ENCODE results near the gene MKRN2. TPM values are rescaled to one million over a fixed set of nuclear protein-coding genes. Genes with fewer than 3 reads are reported as not detected.

Gene MKRN2
- polyA plus RNA-seq, result 41.0 TPM

DNA sequence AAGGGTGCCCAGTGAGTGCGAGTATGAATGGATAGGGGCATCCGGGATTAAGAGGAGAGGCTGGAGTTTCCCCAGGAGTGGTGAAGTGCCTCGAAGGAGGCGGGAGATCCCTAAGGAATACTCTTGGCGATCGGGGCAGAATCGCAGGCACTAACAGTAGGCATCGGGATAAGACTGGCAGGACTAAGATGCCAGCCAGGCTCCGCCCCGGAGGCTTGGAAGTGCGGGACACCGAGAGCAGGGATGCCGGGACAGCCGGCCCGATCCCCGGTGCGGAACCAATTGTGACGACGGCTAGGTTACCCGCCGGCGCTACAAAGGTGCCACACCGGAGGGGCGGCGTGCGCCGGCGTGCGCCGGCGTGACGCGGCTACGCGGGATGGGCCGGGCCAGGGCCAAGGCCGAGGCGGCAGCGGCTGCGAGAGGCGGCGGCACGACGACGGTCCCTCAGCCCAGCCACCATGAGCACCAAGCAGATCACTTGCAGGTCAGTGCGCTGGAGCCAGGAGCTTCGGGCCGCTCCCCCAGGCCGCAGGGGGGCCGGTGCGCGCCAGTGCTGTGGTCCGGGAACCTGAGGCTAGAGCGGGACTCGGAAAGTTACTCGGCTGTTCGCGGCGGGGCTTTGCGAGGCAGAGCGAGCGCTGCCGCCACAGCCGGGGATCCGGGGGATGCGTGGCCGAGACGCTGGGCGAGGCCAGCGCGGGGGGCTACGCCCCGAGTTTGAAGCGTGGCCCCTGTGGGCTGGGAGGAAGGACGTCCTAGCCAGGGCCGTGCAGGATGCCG, at the start of gene MKRN2:
Gene MKRN2, plus strand, starts transcription at position 398 of the 783 bp plus-strand sequence. Its CDS starts 64 bp downstream, at position 462.
- Mint-ChIP-seq H3K36me3 (peaks cover 3% of the 10 kb centered on the region), H3K27me3 (peaks cover 18% of the 10 kb centered on the region), H3K9me3 (peaks cover 0 to 1% (median 0%) of the 10 kb centered on the region in 3 donors), H3K4me1 (peaks cover 29 to 55% (median 49%) of the 10 kb centered on the region in 3 donors), H3K4me3 (peak within 1 kb of the TSS; percentile 93 to 95 (median 94)), H3K27ac (peak within 1 kb of the TSS; percentile 87 to 94 (median 92))

GRCh38 chr3:12507591-12508281, 49.2 kb upstream of the MKRN2 start:
- peaks cover 6% of the 10 kb centered on the region for H3K36me3 Mint-ChIP-seq
- H3K27me3 Mint-ChIP-seq, result no peaks in the 10 kb centered on the region

DNA sequence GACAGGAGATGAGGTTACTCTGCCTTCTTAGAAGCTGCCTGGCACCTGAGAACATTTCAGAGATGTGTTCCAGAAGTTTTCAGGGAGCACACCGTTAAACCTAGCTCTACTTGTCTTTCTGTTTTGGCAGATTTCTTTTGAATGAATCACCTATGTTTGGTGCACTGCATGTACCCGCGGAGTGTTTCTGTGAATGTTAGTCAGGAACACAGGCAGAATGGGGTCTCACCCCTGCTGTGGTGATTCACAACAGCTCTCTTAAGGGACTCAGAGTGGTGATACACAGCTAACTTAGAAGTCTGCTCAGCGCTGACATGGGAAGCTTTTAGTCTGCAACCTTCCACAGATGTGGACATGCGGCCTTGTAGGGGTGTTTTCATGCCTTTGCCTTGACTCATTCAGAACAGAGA, 48.6 kb upstream of the MKRN2 start:
- no peak overlapping the region for H3K4me3 Mint-ChIP-seq
- H3K9me3 Mint-ChIP-seq, result no peaks in the 10 kb centered on the region
- peaks cover 6% of the 10 kb centered on the region for H3K36me3 Mint-ChIP-seq
- H3K27ac Mint-ChIP-seq, result no peak overlapping the region
- no peaks in the 10 kb centered on the region for H3K27me3 Mint-ChIP-seq
- H3K4me1 Mint-ChIP-seq, result peaks cover 0 to 2% (median 0%) of the 10 kb centered on the region in 3 donors

More at GRCh38 chr3:12507591-12508281, 49.2 kb upstream of the MKRN2 start:
- no peak overlapping the region for H3K4me3 Mint-ChIP-seq
- no peaks in the 10 kb centered on the region for H3K9me3 Mint-ChIP-seq
- peaks cover 0 to 2% (median 0%) of the 10 kb centered on the region in 3 donors for H3K4me1 Mint-ChIP-seq
- H3K27ac Mint-ChIP-seq, result no peak overlapping the region

DNA sequence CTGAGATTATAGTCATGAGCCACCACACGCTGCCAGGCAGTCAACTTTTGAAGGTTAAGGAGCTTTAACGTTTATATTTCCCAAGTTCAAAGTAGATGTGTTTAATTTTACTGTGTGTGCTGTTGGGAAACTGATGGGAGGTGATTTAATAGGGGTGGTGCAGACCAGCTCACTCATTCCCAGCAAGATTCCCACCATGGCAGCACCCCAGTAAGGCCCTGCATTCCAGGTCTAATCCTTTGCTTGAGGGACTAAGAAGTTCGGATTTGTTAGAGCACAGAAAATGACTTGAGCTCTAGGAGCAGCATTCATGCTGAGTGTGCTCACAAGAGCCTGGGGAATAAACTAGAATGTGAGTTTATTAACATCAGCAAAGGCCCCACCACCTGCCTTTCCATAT, 47.4 kb upstream of the MKRN2 start:
- no peak overlapping the region for H3K4me3 Mint-ChIP-seq
- peaks cover 6% of the 10 kb centered on the region for H3K36me3 Mint-ChIP-seq
- H3K9me3 Mint-ChIP-seq, result no peaks in the 10 kb centered on the region
- H3K27ac Mint-ChIP-seq, result peak overlapping the region in 1 of 3 donors; percentile 16
- no peaks in the 10 kb centered on the region for H3K27me3 Mint-ChIP-seq
- peaks cover 0 to 2% (median 0%) of the 10 kb centered on the region in 3 donors for H3K4me1 Mint-ChIP-seq

DNA sequence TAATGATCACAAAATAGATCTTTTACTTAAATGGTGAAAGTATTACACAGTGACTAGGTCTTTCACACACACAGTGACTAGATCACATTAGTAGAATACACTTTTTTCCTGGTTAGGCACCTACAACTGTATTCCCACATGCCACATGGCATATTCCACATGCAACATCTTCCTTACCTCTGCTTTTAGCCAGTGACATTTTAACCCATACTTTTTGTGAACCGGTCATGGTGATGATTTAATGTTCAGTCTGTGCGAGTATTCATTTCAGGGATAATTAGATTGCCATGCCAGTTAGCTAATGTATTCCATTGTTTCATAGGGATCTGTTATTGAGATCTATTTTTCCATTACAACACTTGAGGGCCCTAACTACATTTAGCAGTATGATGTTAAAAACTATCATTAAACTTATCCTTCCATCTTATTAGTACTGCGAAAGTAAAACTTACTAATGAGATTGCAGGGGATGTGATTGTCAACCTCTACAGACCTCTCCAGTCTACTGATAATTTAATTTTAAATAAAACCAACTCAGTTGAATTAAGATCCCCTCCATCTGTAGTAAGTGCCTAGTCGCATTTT, 44.3 kb upstream of the MKRN2 start:
- no peak overlapping the region for H3K4me3 Mint-ChIP-seq
- H3K27ac Mint-ChIP-seq, result no peak overlapping the region

DNA sequence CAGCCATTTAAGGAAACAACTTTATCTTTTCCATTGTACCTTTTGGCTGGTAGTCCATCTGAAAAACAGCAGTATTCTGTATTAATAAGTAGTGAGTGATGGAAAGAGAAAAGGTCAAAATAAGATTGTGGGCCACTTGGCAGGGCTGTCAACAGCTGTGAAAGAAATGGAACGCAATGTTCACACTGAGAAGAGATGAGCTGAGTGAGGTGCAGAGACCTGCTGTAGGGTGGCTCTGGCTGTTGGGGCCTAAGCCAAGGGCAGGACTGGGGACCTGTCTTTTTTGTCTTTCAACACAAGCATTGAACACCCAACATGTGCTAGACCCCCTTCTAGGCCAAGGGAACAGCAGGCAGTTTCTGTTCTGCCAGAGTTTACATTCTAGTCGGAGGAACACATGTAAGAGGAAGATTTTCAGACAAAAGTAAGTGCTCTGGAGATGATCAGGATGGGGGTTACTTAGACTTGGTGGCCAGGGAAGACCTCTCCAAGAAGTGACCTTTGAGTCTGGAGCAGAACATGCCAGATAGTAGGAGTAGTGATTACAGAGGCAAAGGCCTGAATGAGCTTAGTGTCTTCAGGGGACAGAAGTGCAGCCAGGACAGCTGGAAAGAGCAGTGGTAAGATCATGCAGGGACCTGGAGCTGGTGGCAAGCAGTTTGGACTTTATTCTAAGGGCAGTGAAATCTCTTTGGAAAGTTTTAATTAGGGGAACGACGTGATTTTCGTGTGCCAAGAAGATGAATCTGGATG, 43.0 kb upstream of the MKRN2 start:
- no peaks in the 10 kb centered on the region for H3K9me3 Mint-ChIP-seq
- H3K36me3 Mint-ChIP-seq, result peaks cover 7% of the 10 kb centered on the region
- no peak overlapping the region for H3K4me3 Mint-ChIP-seq
- no peaks in the 10 kb centered on the region for H3K27me3 Mint-ChIP-seq
- no peaks in the 10 kb centered on the region for H3K4me1 Mint-ChIP-seq
- H3K27ac Mint-ChIP-seq, result peak overlapping the region in 1 of 3 donors; percentile 25

More for the DNA sequence above, 44.3 kb upstream of the MKRN2 start:
- Mint-ChIP-seq H3K36me3 (peaks cover 2% of the 10 kb centered on the region), H3K9me3 (no peaks in the 10 kb centered on the region), H3K4me1 (peaks cover 0 to 2% (median 0%) of the 10 kb centered on the region in 3 donors), H3K27me3 (no peaks in the 10 kb centered on the region)

DNA sequence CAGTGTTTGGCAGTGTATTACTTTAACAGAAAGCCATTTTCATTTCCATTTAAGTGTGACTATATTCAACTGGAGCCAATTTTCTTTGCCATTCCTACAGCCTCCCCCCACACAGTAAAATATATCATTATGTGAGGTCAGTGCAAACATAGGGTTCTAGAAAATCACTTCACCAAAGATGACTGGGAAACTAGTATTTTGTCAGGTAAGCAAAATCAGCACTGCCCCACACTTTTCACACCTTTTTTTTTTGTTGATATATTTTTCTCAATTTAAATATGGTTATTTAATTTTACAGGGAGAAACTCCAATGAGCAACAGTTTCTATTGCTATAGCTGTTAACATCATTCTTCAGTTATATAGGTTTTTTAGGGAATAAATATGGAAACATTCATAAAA, 41.3 kb upstream of the MKRN2 start:
- no peak overlapping the region for H3K4me3 Mint-ChIP-seq
- no peak overlapping the region for H3K27ac Mint-ChIP-seq
- peaks cover 7% of the 10 kb centered on the region for H3K36me3 Mint-ChIP-seq
- no peaks in the 10 kb centered on the region for H3K27me3 Mint-ChIP-seq
- no peaks in the 10 kb centered on the region for H3K4me1 Mint-ChIP-seq
- no peaks in the 10 kb centered on the region for H3K9me3 Mint-ChIP-seq

GRCh38 chr3:12516873-12517272, 40.0 kb upstream of the MKRN2 start:
- H3K4me3 Mint-ChIP-seq, result no peak overlapping the region
- H3K9me3 Mint-ChIP-seq, result no peaks in the 10 kb centered on the region
- H3K27ac Mint-ChIP-seq, result no peak overlapping the region
- peaks cover 0 to 2% (median 0%) of the 10 kb centered on the region in 3 donors for H3K4me1 Mint-ChIP-seq
- H3K27me3 Mint-ChIP-seq, result no peaks in the 10 kb centered on the region
- peaks cover 7% of the 10 kb centered on the region for H3K36me3 Mint-ChIP-seq

- Mint-ChIP-seq H3K27ac (no peak overlapping the region), H3K27me3 (no peaks in the 10 kb centered on the region), H3K4me1 (peaks cover 0 to 2% (median 0%) of the 10 kb centered on the region in 3 donors), H3K9me3 (no peaks in the 10 kb centered on the region), H3K36me3 (peaks cover 7% of the 10 kb centered on the region), H3K4me3 (no peak overlapping the region)
Measured at GRCh38 chr3:12518261-12519028, 38.4 kb upstream of the MKRN2 start.

DNA sequence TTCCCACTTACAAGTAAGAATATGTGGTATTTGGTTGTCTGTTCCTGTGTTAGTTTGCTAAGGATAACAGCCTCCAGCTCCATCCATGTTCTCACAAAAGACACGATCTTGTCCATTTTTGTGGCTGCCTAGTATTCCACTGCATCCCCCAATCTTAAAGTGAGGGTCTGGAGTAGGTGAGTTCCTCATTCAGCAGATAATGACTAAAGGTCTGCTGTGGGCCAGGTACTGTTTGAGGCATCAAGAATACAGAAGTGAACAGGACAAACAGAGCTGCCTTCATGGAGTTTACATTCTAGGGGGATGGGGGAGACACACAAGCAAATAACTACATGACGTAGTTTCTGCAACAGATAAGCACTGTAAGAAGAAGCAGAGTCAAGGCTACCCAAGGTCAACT, 35.9 kb upstream of the MKRN2 start:
- no peaks in the 10 kb centered on the region for H3K27me3 Mint-ChIP-seq
- H3K4me3 Mint-ChIP-seq, result no peak overlapping the region
- H3K9me3 Mint-ChIP-seq, result no peaks in the 10 kb centered on the region
- peaks cover 13% of the 10 kb centered on the region for H3K36me3 Mint-ChIP-seq
- no peak overlapping the region for H3K27ac Mint-ChIP-seq
- H3K4me1 Mint-ChIP-seq, result peaks cover 0 to 6% (median 0%) of the 10 kb centered on the region in 3 donors

GRCh38 chr3:12522721-12523120, 34.2 kb upstream of the MKRN2 start:
- Mint-ChIP-seq H3K27me3 (no peaks in the 10 kb centered on the region), H3K36me3 (peaks cover 15% of the 10 kb centered on the region), H3K4me1 (peaks cover 0 to 6% (median 0%) of the 10 kb centered on the region in 3 donors), H3K9me3 (no peaks in the 10 kb centered on the region), H3K27ac (no peak overlapping the region), H3K4me3 (no peak overlapping the region)

DNA sequence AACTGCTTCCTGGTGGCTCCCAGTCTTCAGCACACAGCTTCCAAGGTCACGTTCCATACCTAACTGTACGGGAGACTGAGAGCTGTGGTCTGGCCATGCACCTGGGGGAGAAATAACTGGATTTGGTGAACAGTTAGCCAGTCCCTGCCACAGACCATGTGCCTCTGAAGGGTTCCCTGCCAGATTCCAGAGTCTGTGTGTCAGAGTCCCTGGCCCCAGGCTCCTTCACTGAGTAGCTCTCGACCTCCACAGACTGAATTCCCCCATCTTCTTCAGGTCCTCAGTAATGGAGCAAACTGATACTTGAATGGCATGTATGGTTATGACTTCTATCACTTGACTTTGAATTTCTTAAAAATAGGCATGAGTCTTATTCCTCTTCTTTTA, 29.1 kb upstream of the MKRN2 start:
- peaks cover 19% of the 10 kb centered on the region for H3K36me3 Mint-ChIP-seq
- H3K4me1 Mint-ChIP-seq, result peaks cover 0 to 6% (median 0%) of the 10 kb centered on the region in 3 donors
- no peaks in the 10 kb centered on the region for H3K27me3 Mint-ChIP-seq
- no peak overlapping the region for H3K4me3 Mint-ChIP-seq
- no peaks in the 10 kb centered on the region for H3K9me3 Mint-ChIP-seq
- no peak overlapping the region for H3K27ac Mint-ChIP-seq

DNA sequence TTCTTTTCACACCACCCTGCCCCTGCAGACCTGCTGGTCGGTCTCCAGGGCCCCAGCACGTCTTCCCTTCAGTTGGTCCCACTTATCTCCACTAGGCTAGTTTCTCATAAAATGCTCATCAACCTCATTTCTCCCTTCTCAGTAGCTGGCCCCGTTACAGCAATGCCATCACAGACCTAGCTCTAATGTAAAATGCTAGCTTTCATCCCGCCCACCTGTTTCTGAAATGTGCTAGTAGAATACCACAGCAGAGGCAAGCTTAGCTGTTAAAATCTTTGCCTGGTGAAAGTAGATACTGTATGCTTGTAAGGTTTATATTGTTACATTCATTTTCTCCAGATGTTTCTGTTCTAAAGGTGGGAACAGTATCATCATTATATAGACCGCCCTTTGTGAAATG, 24.7 kb upstream of the MKRN2 start:
- Mint-ChIP-seq H3K9me3 (no peaks in the 10 kb centered on the region), H3K27me3 (no peaks in the 10 kb centered on the region), H3K4me1 (peaks cover 0 to 2% (median 0%) of the 10 kb centered on the region in 3 donors), H3K36me3 (peaks cover 17% of the 10 kb centered on the region), H3K4me3 (no peak overlapping the region), H3K27ac (no peak overlapping the region)

GRCh38 chr3:12536423-12536822, 20.5 kb upstream of the MKRN2 start:
- no peaks in the 10 kb centered on the region for H3K27me3 Mint-ChIP-seq
- no peak overlapping the region for H3K4me3 Mint-ChIP-seq
- peaks cover 10% of the 10 kb centered on the region for H3K36me3 Mint-ChIP-seq
- H3K27ac Mint-ChIP-seq, result no peak overlapping the region
- H3K4me1 Mint-ChIP-seq, result peaks cover 0 to 1% (median 0%) of the 10 kb centered on the region in 3 donors
- no peaks in the 10 kb centered on the region for H3K9me3 Mint-ChIP-seq
